NCI-H1436 treated with DMSO at 0.1 percent for 48 hours (cell line): ENCODE measurements around the gene ZEB2.

Experiments used
- DNase-seq: peaks from one replicate; lab custom pipeline; 2025; lab: John Stamatoyannopoulos, UW

ZEB2 gene

DNA sequence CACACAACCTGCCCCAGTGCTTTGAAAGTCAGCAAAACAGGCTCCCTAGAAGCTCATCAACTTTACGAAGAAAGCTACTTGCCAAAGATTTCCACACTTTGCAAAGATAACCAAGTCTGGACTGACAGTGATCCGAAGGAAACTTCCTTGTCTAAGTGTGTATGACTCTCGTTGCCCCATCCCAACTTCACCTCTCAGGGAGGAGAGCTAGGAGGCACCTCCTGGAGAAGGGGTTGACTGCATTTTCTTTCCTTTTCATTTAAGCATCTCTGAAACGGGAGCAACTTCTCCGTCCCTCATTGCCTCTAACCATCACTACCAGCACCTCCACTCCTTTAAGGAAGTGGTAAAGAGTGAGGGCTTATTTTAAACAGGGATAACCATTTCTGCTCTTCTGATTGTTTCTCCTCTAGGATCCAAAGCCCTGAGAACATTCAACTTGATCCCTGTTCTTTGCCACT is 7.0 kb downstream of the ZEB2 start:
- no peak for DNase-seq

DNA sequence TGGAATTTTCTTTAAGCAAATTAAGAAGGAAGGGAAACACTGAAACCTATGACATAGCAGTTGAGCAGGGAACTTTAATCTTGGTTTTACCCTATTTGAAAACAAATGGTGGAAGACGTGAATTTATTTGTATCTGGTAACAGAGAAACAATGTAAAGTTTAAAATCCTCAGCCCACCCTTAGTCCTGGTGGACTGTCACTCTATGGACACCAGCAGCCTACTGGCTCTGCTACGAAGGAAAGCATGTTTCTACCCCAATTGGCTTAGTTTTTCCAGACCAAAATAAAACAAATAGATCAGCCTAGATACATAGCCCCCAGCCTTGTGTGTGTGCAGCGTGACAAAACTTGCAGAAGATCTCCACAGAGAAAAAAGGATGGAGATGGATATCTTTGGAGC is 7.4 kb downstream of the ZEB2 start:
- no peak for DNase-seq

DNA sequence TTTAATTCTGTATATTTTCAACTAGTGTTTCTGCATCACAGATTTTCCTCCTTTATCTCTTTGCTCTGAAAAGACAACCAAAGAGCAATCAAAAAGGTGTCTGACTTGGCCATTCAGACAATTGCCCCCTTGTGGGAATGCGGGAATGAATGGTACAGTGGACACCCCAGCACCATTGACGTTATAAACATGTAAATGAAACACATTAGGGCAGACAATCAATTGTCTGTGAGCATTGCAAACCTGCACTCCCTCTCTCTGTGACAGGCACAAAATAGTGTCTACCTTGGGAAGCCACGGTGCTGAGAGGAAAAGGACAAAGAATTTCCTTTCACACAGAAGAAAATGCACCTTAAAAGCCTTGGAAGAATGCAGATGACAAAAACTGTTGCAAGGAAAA is 8.0 kb downstream of the ZEB2 start:
- no peak for DNase-seq

DNA sequence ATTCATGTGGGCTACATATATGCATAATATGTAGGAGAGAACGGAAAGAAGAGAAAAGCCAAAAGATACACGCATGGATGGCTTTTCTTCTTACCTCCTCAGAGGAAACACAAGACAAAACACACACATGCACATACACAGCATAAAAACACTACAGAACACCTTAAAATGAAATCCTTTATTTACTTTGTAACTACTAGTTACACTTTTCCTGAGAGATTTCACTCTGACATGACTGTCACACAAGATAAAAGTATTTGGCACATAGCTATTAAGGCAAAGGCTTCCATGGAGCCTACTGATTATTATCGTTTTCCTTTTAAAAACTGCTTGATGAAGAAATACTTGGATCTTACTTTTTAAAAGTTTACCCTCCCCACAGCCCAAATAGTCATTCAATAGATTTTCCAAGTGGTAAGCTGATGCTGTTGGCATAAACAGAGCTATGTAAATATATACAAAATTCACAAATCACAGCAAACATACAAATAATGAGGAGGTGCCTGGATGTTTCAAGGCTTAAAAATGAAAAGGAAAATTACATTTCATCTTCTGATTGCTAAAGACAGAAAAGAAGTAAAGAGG is 8.6 kb downstream of the ZEB2 start:
- no peak for DNase-seq

DNA sequence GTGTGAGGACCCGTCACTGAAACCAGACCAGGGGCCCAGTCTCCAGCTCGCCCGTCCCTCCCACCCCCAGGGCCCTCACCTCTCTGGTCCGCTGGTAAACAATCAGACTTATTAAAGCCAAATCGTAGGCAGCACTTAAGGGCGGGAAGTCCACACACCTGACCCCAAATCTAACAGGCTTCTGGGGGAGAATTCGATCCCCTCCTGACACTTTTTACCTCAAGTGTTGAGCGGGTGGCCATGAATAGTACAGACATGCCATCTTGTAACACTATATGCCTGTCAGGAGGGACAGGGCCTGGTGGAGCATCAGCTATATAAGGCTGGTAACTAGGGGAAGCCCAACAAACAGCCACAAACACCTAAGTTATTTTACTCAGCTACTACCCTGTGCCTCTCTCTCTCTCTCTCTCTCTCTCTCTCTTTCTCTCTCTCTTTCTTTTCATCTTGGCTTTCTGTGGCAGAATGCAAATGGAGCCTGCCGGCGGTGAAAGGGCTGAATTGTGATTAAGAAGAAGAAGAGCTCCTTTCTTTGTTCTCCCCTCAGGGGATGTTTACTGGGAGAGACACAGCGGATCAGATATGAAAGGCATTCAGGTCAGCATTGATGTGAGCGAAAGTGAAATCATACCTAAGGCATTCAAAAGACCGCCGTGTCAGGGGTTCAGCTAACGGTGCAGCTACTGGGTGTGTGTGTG is 9.5 kb downstream of the ZEB2 start:
- no peak for DNase-seq

DNA sequence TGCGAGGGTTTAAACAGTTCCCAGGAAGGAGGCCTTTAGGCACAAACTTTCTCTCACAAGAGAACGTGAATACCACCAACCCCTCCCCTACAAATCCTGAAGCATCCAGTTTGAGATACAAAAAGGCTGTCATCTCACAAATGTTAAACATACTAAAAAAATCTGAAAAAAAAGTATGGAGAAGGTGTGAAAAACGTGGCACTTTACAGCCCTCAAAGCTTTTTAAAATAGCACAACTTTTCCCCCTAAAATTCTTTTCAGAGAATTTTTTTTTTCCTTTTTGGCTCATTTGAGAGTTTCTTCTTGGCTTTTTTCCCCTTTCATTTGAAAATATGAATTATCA is 10.1 kb downstream of the ZEB2 start:
- DNase-seq: no peak

DNA sequence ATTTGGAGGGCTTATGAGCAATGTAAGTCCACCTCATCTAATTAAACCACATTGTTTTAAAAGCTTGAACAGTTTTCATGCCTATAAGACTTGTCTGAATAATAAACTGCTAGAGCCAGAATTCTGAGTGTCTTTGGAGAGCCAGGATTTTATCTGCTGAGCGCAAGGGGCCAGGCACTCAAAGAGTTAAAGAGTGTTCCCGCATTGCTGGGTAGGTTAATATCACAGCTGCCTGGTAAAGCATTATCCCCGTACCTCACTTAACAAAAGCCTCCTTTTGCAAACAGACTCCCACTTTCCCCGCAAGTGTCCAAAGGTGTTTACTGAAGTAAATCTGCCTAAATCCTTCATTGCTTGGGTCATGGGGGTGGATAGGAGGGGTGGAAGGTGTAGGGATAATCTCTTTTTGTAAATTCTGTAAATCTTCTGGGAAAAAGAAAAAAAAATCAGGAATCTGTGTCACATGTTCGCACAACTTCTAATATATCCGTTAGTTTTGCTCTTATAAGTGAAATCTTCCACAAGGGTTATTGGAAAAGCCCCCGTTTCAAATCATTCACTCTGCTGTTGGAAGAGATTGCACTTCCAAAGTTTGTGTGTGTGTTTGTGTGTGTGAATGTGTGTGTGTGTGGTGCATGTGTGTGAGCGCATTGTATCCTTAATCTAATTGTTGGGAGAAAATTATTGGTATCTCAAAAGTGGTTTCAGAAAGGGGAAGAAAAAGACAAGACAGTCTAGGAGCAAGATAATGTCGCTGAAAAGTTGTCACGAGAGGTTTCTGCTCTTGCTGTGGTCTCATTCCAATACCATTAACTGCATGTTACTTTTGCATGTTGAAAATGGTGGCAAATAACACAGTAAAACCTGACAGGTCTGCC is 10.7 kb downstream of the ZEB2 start:
- no peak for DNase-seq

DNA sequence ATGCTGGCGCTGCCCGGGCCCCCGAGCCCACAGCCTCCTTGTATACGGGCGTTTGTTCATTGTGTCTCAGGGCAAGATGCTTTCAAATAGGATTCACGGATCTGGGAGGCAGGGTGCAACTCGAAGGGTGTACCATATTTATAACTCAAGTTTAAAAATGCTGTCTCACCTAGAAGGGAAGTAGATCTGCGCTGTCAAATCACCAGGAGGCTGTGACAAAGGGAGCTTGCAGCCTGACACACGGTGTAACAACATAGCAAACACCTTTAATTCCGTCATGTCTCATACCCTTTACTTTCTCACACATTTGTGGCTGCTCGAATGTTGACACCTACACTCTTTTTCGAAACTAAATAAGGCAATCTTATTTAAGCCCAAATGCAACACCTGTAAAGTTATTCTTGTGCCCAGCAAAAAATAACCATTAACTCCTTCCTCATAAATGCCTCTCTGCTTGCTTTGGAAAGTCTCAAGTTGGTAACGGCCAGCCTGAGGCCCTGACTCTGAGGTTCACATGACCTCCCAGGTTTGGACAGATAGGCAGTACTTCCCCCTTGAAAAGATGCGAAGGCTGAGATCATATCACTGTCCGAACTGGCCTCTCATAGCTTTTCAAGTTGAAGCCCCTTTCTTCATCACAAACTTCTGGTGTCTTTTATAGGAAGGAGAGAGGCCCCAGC is 11.6 kb downstream of the ZEB2 start:
- no peak for DNase-seq

DNA sequence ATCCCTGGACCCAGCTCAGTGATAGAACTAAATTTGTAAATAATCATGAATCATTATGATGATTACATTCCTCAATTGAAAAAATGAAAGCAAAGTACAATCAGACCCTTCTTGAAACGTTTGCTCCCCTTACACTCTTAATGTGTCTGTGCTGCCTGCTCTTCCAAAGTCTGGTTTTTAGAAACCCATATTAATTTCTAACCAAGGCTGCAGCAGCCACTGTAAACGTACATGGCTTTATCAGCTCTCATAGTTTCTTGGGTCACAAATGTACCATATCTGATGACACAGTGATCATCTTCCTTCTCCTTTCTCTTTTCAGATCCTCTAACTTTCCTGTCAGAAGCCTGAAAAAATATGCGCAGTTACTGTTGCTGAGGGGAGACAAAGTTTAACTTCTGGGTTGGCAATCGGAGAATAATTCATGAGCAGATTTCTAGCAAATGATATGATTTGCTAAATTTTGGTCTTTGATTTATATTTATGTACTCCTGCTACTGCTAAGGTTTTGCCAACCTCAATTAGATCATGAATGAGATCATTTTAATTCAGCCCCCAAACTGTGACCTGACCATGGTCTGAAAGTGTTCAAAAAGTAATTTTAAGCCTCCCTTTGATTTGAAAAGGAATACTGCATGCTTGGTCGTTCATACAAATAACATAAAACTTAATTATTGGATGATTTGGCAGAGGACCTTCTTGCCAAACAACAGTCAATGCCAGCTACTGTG is 12.3 kb downstream of the ZEB2 start:
- no peak for DNase-seq

DNA sequence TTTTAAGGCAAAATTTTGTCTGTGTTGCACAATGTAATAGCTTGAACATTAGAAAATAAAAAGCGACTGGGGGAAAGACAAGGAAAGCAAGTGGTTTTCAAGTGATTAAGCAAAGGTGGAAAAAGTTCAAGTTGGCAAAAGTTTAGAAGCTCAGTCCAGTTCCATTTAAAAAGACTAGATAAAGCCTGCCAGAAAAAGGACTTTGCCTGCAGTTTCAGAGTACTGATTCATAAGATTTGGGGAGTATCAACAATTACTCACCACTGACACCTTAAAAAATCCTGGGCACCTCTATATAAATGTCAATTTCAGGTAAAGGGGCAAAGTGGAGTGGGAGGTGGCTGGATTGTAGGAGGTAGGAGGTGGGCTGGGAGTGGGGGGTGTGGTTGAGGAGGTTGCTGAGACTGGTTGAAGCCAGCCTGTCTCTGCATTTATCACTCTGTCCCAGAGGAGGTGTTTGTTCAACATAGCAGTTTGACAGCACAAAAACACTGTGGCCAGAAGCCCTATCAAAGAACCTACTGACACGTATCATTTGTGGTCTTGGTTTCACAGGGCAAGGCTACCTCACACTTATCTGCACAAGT is 14.6 kb downstream of the ZEB2 start:
- DNase-seq: no peak

DNA sequence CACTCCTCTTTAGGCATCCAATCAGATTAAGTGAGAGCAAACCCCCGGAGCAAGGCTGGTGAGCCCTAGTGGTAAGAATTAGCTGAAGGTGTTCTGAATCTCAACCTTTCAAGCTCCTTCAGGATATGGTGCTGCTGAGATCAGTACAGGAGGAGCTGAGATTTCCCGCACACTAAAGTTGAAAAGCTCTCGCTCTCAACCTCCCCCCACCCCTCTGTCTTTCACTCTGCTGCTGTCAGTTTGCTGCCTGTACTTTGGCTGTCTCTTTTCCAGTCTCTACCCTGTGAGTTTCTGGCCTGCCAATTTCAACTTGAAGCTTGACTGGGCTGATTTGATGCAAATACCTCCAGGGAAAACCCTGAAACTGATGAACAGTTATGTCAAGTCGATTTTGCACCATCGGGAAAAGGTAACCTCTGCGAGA is 15.7 kb downstream of the ZEB2 start:
- DNase-seq: no peak

DNA sequence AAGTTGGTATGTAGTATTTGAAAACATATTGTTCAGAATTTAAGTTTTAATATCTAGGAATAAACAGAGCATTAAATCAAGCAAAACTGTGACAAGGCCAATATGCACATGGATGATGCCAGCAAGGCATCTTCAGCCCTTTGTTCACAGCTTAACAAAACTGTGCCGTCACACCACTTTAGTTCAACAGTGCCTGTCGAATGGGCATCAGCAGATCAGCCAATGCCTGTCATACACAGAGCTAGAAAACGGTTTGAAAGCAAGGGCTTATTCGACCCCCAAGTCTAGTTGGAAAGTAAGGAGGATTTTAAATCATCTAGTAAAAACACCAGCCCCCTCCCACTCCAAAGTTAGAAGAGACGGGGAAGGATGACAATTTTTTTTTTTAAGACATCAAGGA is 16.7 kb downstream of the ZEB2 start:
- DNase-seq: no peak

DNA sequence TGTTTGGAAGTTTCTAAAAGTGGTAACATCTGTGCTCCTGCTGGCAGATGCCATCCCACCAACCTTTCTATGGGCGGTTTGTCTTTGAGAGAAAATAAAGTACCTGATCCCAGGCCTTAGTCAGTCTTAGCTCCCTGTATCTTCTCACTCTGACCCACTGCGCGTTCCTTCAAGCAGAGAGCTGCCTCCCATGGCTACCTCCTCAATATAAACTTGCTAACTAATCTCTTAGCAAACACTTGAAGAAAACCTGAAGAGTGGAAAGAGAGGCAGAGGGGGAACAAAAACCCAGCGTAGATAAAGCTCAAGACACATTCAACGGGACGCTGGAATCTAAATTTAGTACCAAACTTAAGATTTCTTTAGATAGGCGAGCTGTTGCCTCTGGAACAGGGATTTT is 17.6 kb downstream of the ZEB2 start:
- no peak for DNase-seq

DNA sequence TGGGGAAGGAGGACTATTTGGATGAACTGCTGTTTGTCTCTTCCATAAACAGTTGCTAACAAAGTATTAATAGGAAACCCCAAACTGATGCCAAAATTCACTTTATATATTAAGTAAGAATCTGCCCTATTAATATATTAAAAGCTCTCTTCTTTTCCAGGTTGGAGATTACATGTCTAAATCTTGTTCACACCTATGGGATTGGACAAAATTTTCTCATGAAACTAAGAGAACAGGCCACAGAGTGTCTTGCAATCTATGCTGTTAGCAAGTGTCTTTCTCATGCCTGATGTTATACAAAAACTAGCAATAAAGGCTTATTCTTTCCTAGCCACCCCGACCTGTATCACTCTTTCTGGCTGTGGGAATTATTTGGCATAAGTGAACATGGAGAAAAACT is 18.3 kb downstream of the ZEB2 start:
- DNase-seq: no peak

DNA sequence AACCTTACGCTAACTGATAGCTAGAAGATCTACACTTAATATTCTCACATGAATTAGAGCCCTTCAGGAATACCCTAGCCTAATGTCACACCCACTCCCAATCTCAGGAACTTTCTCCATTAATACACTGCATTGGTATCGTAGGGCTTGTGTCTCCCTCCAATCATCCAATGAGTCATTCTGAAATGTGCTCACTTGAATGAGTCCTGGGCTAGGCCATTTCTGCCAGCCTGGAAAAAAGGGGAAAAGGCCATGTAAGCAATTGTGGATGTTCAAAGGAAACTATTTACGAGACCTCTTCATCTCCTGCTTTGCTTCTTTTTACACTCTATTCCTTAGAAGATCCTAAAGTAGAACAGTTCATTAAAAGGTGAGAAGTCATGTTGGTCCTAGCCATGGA is 18.8 kb downstream of the ZEB2 start:
- DNase-seq: no peak

DNA sequence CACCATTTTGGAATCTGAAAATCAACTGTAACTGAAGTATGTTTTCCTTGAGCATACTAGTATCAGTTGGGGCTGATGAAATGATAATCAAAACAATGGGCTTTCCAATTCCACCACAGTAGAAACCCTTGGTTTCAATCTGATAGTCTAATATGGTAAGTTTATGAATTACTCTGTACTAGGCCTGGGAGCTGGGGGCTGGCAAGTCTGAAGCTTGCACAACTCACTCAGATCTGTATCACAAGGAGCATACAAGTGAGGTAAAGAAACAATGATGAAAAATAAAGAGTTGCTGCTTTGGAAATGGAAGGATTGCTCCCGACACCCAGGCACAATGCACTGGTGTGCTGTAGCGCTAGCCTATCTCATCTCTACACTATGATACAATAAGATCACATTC is 19.4 kb downstream of the ZEB2 start:
- no peak for DNase-seq

DNA sequence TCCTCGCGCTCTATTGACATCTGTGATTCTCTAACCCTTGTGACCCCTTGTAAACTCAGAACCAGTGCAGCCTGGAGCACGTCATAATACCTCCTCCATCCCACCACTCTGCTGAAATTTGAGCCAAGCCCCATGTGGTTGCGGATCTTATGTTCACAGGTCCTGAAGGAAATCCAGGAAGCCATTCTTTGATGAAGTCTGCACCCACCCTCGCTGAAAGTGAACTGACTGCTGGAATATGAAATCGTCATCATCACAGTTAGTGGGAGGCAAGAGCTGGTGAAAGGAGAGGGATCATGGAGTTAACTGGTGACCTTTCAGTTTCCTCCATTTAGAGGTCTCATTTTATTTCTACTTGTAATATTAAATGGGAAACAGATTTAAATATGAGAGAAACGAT is 21.6 kb downstream of the ZEB2 start:
- no peak for DNase-seq

DNA sequence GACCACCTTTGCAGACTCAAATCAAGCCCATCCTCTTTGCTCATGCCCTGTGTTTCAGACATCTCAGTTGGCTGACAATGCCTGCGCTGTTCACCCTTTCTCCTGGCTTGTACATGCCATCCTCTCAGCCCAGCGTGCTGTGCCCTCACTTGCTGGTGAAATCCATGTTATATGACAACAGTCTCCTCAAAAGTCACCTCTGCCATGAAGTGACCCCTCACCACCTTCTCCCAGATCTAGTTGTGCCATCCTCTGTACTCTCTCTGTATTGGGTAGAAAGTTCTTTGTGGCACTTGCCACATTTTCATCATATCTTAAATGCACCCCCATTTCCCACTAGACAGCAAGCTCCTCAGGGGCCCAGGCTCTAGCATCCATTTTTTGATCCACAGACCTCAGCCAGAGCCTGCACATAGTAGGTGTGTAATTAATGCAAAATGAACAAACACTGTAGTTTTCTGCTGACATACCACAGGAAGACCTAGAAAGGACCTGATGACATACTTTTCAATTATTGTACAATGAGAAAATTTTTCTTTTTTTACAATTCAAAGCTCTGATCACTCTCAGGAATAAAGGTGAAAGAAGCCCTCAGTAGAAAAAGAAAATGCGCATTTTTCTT is 22.8 kb downstream of the ZEB2 start:
- no peak for DNase-seq

DNA sequence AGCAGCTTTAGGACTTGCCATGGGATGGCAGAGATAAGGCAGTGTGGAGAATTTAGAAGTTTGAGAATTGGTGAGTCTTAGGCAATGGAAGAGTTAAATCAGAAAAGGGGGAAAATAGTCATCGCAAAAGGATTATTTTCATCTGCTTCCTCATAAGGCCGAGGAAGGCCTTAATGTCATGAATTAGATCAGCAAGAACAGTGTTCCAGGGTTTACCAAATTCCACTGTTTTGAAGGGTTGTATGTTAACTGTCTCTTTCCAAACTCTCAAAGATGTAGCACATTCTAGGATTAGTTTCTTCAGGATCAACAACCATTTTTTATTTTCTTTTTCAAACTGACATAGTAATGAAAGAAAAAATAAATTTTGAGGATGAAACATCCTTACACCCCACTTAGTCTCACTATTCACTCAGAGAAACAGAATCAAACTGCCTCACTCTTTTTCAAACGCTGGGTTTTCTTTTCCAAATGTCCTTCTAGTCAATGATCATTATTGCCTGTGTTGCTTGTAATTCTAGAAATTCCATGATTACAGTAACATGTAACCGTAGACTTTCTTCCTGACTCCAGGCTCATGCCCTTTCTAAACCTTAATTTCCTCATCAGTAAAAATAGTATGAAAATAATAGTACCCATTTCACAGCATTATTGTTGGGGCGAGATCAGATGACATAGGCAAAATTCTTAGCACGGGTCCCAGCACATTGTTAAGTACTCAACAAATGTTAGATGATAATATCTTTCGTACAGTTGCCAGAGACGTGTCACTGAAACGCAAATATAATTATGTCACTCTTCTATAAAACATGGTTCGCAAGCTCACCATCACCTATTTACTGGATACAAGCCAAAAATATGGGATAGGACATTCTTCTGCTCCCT is 23.6 kb downstream of the ZEB2 start:
- DNase-seq: no peak
